NCI-H2171 (cell line): ENCODE results near the gene YIPF5.

ENCODE experiments used
- DNase-seq: peaks from one replicate; lab custom pipeline; 2025; lab: John Stamatoyannopoulos, UW

YIPF5 gene

DNA sequence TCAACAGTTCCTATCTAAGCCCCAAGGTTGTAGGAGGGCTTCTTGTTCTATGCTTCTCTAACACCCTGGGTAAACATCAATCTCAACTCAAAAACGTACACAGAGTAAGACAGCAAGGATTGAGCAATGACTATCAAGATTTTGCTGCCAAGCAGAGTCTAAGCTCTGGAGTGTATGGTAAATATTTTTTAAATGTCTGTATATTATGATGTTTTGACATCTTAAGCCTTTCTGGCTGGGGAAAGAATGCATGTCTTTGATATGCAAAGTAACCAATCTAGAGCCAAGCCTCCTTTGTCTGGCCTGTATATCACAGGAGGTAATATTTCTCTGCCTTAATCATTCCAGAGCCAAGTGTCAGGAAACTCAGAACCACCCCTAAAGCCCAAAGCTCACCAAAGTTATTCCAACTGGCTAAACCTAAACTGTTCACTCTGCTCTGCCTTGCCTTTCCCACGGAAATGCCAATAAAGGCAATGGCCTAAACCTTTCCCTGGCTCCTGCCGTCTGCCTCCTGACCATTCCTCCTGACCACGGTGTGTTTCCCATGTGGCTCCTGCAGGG is 45.2 kb downstream of the YIPF5 start:
- DNase-seq = no peak

DNA sequence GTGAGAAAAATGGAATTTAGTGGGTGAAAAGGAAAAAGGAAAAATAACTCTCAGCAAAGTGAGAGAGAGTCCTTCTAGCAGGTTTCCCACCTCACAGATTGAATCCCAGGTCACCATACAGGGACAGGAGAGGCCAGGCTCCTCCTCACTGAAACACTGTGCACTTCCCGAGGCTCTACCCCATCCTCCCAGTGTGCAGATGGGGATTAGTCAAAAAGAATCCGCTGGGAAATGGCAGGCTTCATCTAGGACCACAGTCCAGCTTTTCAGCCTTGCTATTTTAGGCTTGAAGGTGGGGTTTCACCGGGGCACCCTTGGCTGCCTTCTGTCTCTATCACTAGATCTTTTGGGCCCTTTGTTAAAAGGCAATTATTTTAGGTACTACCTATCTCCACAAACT is 47.8 kb downstream of the YIPF5 start:
- no peak for DNase-seq

DNA sequence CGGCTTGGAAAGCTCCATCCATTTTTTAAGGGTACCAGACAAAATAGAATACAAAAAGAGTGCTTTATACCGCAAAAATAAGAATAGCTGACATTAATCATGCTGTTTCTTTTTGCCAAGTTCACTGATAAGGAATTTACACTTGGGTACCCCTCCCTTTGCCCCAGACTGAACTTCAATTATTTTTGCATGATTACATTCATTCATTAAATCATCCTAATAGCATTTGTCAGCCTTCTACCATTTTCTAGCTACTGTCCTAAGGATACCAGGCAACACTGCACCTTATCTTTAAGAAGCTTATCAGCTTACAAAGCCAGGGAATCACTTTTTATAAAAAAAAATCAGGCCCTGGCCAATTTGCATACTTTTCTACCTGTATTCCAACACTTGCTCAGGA is 48.4 kb downstream of the YIPF5 start:
- DNase-seq = no peak

DNA sequence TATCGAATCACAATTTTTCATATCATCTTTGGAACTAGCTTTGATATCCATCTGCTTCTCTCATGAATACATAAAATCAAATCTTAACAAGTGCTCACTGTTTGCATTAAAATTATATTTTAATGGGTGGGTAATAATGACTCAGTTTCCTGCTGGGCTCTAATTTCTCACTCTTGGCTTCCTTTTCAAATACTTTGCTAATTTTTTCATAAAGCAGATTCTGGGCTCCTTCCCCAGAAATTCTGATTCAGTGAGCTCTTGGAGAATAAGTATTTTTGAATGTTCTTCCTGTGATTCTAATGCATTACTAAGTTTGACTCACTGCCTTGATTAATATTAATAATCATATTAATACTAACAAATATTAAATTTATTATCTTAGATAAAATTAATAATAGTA is 48.9 kb downstream of the YIPF5 start:
- DNase-seq = no peak

DNA sequence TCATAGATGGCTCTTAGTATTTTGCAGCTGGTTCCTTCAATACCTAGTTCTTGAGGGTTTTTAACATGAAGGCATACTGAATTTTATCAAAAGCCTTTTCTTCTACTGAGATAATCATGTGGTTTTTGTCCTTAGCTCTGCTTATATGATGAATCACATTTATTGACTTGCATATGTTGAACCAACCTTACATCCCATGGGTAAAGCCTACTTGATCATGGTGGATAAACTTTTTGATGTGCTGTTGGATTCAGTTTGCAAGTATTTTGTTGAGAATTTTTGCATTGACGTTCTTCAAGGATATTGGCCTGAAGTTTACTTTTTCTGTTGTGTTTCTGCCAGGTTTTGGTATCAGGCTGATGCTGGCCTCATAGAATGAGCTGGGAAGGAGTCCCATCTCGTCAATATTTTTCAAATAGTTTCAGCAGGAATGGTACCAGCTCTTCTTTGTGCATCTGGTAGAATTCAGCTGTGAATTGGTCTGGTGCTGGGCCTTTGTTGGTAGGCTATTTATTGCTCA is 49.7 kb downstream of the YIPF5 start:
- DNase-seq = no peak

DNA sequence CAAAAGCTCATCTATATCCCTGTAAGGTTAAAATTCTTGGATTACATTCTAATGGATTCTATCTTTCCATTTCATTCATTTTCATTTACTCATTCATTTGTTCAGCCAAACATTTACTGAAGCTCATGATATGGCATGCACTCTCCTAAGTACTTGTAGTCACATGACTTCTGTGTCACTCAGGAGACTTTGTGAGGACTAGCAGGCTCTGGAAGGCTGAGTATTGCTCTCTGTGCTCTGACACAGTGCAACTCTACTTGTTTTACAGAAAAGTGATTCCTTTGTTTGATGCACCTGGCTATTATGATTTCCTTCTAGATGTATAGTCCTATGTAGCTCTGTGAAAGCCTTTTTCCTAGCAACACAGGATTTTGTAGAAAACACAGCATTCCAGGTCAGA is 53.0 kb downstream of the YIPF5 start:
- no peak for DNase-seq

DNA sequence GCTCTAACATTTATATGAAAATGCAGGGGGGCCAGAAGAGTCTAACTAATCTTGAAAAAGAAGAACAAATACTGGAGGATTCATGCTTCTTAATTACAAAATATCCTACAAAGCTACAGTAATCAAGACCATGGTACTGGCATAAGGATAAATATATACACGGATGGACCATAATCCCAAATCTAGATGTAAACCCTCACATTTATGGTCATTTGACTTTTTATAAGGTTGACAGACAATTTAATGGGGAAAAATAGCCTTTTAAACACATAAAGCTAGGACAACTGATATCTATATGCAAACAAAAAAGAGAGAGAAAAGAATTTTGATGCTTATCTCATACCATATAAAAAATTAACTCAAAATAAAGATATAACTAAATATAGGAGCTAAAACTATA is 55.9 kb downstream of the YIPF5 start:
- DNase-seq = no peak
